SH-SY5Y (cell line): ENCODE results near the gene GRIA1.

Source experiments
- GATA2 ChIP-seq: IDR thresholded peaks from 2 replicates; pipeline ENCODE4 v1.6.1; 2011; ENCODE audit warnings: mild to moderate bottlenecking, low read depth, low read length
- GATA3 ChIP-seq: IDR thresholded peaks from 2 replicates; pipeline ENCODE4 v1.6.1; 2011; ENCODE audit warnings: low read depth, mild to moderate bottlenecking, low read length, moderate library complexity

GRCh38 chr5:153751251-153751650 is 260.8 kb downstream of the GRIA1 start:
- no peak for TF ChIP-seq GATA2
- TF ChIP-seq GATA3 = no peak
